HG02973 (cell line): ENCODE data around the gene ALG1.
"Not testable (repeated sequence)": the region's sequence is repeated elsewhere in the genome, so short reads cannot be mapped to it uniquely, and the experiment has no call there.

Source experiments
- ATAC-seq: cut with Tn5 transposase; IDR thresholded peaks from one replicate; pipeline ENCODE4 v1.9.1; 2021; ENCODE audit warnings: moderate library complexity; ENCODE audit not compliant: unreplicated experiment

ALG1 gene

GRCh38 chr16:5097061-5097469, 25.4 kb downstream of the ALG1 start:
- not testable (repeated sequence) for ATAC-seq

DNA sequence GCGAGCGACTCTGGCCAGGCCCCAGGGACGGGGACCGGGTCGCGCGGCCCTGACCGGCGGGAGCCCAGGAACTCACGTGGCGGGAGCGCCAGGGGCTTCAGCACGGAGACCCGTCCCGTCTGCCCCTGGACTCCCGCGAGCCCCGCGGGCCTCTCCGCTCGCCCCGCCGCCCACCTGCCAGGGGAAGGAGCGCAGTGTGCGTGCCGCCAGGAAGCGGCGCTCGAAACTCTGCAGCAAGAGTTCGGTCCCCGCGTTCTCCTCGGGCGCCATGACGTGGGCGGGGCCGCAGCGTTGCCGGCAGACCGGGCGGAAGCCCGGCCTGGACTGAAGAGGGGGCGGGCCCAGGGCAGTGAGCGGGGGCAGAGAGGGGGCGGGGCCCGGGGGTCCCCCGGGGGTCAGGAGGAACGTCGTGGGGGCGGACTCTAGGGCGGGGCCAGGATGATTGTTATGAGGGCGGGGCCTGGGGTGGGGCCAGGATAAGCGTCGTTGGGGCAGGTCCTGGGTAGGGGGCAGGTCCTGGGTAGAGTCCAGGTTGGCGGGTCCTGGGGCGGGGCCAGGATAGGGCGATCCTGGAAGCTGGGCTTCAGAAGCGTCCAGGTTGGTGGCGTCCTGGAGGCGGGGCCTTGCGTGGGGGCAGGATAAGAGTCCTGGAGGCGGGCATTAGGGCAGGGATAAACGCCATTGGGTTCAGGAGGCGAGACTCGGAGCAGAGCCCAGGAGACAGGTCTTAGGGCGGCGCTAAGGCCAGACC, 26.0 kb downstream of the ALG1 start, which contains the start of gene EEF2KMT:
EEF2KMT (minus strand) TSS at position 326 of the 751 bp plus-strand sequence; CDS start at position 270, 56 bp downstream.
- ATAC-seq = peak; percentile 97

GRCh38 chr16:5098221-5099159, 26.8 kb downstream of the ALG1 start:
- ATAC-seq = peak; percentile 87

GRCh38 chr16:5099174-5099573, 27.5 kb downstream of the ALG1 start:
- ATAC-seq = not testable (repeated sequence)

- ATAC-seq = not testable (repeated sequence)
Observed at GRCh38 chr16:5103296-5104032, 31.8 kb downstream of the ALG1 start.

DNA sequence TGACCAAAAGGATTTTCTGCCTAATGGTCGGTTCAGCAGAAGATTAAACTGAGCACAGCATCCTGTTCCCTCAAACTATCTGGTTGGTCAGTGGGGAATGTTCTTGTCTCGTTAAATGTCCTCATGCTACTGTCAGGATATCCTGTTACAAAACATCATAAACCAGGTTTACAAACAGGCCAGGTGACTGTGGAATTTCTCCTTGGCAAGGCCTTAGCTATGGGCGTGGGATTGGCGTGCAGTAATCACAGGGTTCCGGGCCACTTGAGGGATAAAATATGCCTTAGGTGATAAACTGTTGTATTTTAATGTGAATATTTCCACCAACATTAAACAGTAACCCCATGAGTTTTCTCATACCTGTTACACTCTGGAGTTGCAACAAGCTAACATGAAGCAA, 33.4 kb downstream of the ALG1 start:
- ATAC-seq = not testable (repeated sequence)

DNA sequence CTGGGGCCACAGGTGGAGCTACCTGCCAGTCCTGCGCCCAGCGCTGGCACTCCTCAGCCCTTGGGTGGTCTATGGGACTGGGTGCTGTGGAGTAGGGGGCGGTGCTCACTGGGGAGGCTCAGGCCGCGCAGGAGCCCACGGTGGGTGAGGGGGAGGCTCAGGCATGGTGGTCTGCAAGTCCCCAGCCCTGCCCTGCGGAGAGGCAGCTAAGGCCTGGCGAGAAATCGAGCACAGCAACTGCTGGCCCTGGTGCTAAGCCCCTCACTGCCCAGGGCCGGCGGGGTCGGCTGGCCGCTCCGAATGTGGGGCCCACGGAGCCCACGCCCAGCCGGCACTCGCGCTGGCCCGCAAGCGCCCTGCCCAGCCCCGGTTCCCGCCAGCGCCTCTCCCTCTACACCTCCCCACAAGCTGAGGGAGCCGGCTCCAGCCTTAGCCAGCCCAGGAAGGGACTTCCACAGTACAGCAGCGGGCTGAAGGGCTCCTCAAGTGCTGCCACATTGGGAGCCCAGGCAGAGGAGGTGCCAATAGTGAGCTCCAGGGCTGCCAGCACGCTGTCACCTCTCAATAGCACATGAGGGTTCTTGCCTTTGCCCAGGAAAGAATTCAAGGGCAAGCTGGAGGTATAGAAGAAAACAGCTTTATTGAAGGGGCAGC, 37.0 kb downstream of the ALG1 start:
- ATAC-seq = no peak

GRCh38 chr16:5110933-5111332, 39.3 kb downstream of the ALG1 start:
- ATAC-seq = not testable (repeated sequence)

GRCh38 chr16:5116780-5117295, 45.2 kb downstream of the ALG1 start:
- ATAC-seq = not testable (repeated sequence)

- ATAC-seq = not testable (repeated sequence)
Observed at GRCh38 chr16:5117300-5118087, 45.9 kb downstream of the ALG1 start.

- ATAC-seq = not testable (repeated sequence)
Observed at GRCh38 chr16:5131467-5132004, 59.9 kb downstream of the ALG1 start.

DNA sequence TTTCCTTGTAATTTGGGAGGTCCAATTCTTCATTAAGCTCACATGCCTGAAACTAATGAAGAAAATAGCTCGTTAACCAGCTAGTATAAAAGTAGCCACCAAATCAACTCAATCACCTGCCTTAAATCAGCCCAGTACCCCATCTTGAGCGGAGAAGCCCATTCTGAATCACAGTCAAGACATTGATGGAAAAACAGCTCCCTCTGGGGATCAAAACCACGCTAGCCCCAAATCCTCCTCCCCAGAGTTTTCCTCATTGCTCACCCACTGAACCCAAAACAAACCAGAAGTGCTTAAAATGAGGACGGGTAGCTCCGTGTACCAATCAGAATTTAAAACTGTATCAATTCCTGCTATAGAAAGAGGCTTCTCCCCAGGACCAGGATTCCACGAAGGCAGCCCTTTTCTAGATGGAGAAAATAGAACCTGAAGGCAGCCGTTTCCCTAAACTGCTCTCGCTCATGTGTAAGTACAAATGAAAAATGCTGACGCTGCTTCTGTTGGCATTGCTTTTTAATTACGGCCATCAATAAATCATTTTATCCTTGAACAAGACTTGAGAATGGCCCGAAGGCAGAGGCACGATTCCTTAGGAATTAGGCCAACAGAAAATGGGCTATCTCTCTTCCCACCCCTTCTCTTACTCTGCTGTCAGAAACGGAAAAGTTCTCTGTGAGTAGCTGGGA, 61.4 kb downstream of the ALG1 start:
- not testable (repeated sequence) for ATAC-seq

DNA sequence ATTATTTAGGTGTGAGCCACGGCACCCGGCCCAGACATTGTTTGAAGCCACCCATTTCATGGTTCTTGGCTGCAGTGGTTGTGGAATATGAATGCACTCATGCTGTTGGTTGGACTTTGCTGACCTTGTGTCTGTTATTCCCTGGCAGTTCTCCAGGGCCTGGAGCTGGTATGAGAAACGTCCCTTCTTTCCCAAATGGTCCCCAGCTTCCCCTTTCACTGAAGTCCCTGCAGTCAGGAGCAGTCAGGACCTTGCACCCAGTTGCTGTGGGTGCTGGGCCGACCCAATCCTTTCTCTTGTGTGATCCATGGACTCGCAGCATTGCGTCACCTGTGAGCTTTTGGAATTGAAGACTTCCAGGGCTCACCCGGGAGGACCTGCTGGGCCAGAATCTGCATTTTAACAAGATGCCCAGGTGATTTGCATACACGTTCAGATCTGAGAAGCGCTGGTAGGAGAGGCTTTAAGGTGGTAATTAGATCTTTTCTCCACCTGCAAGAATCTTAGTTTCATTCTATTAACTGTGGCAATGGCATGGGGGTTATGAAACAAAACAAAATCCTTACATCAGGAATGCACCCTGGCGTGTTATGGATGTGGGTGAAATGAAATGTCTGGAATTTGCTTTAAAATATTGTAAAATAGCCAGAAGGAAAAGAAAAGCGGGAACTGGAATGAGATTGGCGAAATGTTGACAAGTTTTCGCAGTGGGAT, 63.3 kb downstream of the ALG1 start:
- ATAC-seq = not testable (repeated sequence)
